GM19193 (cell line): ENCODE results near the gene SRPRA.

Source experiments
- POLR2A ChIP-seq: IDR thresholded peaks from 4 replicates; pipeline ENCODE4 v1.6.1; 2011; ENCODE audit not compliant: insufficient read depth, insufficient read length; ENCODE audit errors: extremely low read depth

Gene SRPRA

GRCh38 chr11:126262216-126262615, 6.5 kb downstream of the SRPRA start:
- peak; percentile 35 for TF ChIP-seq POLR2A

DNA sequence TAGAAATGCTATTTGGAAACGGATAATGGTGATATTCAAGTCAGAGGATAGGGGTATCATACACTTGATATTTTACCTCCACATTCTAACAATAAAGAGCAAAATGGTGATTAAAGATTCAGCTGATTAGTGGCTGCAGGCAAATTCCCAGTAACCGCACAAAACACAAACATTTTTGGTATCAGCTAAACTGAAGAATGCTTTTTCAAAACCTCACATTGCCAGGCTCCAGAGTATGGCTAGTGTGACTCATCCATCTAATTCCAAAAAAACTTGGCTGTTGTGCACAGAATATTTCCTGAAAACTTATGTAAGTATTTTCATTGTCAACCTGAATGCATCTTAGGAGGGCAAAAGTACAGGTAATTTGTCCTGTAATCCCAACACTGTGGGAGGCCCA, 10.9 kb downstream of the SRPRA start:
- no peak for TF ChIP-seq POLR2A

GRCh38 chr11:126257144-126257543, 11.6 kb downstream of the SRPRA start:
- TF ChIP-seq POLR2A = no peak

DNA sequence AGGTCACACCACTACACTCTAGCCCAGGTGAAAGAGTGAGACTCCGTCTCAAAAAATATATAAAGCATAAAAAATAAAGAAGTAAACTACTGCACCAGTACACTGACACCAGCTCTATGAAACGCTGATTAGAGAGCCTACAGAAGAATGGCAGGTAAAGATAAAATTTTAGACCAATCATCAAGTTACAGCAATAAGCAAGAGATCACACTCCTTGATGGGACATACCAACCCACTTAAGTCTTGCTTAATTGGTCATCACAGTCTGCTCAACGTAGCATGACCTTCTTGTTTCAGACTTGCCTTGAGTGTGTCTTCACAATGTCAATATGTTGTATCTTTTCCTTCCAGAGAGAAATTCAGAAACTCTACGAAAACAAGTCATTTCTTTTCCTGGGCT, 12.5 kb downstream of the SRPRA start:
- TF ChIP-seq POLR2A = no peak

- no peak for TF ChIP-seq POLR2A
Measured at GRCh38 chr11:126254819-126255218, 13.9 kb downstream of the SRPRA start.

- no peak for TF ChIP-seq POLR2A
Measured at GRCh38 chr11:126253265-126253664, 15.4 kb downstream of the SRPRA start.

DNA sequence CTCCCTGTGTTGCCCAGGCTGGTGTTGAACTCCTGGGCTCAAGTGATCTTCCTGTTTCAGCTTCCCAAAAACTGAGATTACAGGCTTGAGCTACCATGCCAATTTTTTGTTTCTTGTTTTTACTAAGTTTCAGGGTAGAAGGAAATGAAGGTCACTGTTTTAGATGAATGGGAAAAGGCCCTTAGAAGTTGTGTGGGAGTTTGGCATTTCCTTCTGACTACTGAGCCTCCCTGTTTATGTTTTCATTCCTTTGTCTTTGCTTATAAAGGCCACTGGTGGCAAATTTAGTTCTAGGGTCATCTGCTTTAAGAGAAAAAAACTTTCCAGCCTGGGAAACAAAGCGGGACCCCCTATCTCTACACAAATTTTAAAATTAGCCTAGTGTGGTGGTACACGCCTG, 22.1 kb downstream of the SRPRA start:
- TF ChIP-seq POLR2A = no peak

DNA sequence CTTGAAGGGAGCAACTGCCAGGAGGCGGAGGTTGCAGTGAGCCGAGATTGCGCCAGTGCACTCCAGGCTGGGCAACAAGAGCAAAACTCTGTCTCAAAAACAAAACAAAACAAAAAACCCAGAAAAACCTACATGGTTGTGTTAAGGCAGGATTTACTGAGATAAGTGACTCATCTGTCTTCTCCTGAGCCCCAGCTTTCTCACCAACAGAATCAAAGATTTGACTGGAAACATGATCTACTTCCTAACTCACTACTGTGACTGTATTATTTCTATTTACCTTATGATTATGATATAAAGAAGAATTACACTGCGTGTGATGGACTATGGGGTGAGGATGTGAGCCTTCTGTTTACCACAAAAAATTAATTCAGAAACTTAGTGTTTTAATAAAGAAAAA, 35.3 kb downstream of the SRPRA start:
- no peak for TF ChIP-seq POLR2A

GRCh38 chr11:126232683-126233082, 36.0 kb downstream of the SRPRA start:
- no peak for TF ChIP-seq POLR2A

DNA sequence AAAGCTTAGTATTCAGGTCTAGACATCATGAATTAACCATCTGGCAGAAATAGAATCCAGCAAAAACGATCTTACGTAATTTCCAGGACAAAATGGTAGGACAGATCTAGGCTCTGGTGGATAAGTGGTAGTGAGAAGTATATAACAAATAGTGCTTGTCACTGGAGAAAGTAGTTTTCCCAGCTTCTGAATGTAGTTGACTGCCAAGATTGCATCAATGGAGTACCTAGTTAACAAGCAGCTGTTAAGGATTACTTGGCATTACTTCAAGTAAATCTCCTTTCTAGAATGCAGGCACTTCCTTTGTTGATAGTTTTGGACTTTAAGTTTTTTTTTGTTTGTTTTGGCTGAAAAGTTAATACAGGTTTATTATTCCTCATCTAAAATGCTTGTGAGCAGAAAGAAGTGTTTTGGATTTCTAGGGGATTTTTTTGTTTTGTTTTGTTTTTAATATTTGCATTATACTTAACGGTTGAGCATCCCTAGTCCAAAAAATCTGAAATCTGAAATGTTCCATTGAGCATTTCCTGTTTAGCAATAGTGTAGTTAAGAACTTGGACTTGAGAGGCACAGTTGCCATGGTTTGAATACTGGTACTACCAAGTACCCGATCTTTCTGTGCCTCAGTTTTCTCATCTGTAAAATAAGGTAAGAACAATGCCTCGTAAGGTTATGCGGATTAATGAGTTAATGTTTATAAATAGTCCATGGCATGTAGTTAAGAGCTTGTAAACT, 36.8 kb downstream of the SRPRA start:
- TF ChIP-seq POLR2A = no peak

DNA sequence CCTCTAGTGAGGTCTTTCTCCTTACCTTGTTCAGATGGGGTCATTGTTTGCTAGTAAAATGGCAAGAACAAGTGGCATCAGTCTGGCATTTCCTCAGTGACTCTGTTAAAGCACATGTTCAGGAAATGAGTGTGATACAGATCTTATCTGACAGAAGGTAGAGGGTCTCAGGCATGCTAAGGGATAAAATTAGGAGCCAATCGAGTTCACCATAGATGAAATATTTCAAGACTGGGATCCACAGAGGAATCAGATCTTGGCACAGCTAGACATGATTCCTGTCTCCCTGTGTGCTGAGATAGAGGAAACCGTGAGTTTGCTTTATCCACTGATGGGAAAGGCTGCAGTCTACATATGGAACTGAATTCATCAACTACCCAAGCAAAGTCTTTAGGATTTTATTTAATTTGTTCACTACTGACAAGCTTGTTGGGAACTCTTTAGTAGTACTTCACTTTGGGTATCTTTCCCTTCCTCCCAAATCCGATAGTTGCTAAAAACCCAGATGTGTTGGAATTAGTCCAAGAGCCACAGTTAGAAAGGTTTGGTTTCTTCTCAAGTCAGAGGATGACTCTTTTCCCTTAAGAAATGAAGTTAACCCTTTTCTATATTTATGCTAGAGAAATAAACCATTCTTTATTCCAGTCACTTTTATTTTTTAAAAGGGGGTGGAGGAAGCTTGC, 38.7 kb downstream of the SRPRA start:
- TF ChIP-seq POLR2A = no peak

- TF ChIP-seq POLR2A = no peak
Measured at GRCh38 chr11:126226334-126227084, 42.2 kb downstream of the SRPRA start.

DNA sequence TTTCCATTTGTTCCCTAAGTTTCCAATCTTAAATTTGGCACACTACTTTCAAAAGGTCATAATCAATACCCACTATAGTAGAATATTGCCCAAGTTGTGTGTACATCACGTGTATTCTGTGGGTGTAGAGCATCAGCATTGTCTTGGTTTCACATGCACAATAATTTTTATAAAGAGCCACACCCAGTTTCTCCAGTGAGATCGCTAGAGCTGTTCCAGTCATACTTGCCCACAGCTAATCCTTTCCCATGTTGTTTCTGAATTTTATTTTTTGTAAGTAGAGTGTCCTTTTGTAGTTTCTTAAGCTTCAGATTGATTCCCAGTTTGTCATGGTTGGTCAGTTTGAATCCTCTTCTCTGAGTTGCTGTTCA, 43.4 kb downstream of the SRPRA start:
- no peak for TF ChIP-seq POLR2A

DNA sequence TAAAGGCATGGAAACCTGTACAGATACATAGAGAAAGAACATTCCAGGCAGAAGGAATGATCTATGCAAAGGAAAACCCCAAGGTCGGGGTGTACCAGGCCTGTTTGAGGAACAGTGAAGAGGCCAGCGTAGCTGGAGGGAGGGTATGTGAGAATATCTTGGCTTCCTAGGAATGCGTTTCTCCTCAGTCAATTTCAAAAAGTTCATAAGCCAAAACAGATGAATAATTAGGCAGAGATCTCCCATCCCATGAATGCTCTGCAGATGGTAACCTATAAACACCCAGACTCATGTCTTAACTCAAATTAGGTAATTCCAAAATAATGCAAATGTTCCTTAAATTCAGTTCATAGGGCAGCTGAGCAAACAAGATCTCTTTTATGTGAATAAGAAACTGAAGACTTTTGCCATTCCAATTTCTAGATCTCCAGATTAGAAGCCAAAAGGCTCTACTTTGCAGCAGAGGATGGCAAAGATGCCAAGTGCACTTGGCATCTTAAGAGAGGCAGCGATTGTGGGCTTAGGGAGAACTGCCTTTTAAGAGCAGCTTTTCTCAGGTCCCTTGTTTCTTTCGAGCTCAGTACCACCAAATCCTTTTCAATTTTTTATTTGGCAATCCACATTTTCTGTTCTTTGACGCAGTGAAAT, 43.9 kb downstream of the SRPRA start:
- no peak for TF ChIP-seq POLR2A

- no peak for TF ChIP-seq POLR2A
Measured at GRCh38 chr11:126219547-126219946, 49.1 kb downstream of the SRPRA start.
